Duodenal mucosa (tissue), 2 donors: ENCODE results near the gene VAMP8.
A peak's percentile ranks its signal among the peaks of the same experiment; 100 is the strongest.

Source experiments
- H3K27ac ChIP-seq: one replicate; pipeline ENCODE4 v1.7.0; 2013; ENCODE audit warnings: low read depth, low read length
- H3K27me3 ChIP-seq, 2 donors: one replicate each; pipeline ENCODE4 v1.7.0; 2013; ENCODE audit warnings: low read length in 2 of 2, control low read depth in 1 of 2; ENCODE audit not compliant: insufficient read depth in 2 of 2, control insufficient read depth in 1 of 2
- H3K36me3 ChIP-seq, 2 donors: one replicate each; pipeline ENCODE4 v1.7.0; 2013; ENCODE audit warnings: low read length in 2 of 2, control low read depth in 1 of 2; ENCODE audit not compliant: insufficient read depth in 2 of 2, control insufficient read depth in 1 of 2
- H3K4me1 ChIP-seq, 2 donors: one replicate each; pipeline ENCODE4 v1.7.0; 2013; ENCODE audit warnings: low read length in 2 of 2, control low read depth in 1 of 2; ENCODE audit not compliant: insufficient read depth in 2 of 2, control insufficient read depth in 1 of 2
- H3K4me3 ChIP-seq, 2 donors: one replicate each; pipeline ENCODE4 v1.7.0; 2013; ENCODE audit warnings: low read length in 2 of 2, low read depth in 1 of 2
- H3K9ac ChIP-seq, 2 donors: one replicate each; pipeline ENCODE4 v1.7.0; 2013; ENCODE audit warnings: low read length in 2 of 2, low read depth in 1 of 2
- H3K9me3 ChIP-seq, 2 donors: one replicate each; pipeline ENCODE4 v1.7.0; 2013; ENCODE audit warnings: low read length in 2 of 2, control low read depth in 1 of 2; ENCODE audit not compliant: control insufficient read depth in 1 of 2

Gene VAMP8

GRCh38 chr2:85578243-85579180 lies 1.1 kb downstream of the VAMP8 start:
- peaks cover 6 to 16% of the 10 kb centered on the region in 2 donors for H3K36me3 ChIP-seq
- no peaks in the 10 kb centered on the region for H3K9me3 ChIP-seq
- peaks cover 24 to 28% of the 10 kb centered on the region in 2 donors for H3K4me1 ChIP-seq
- H3K27me3 ChIP-seq: no peaks in the 10 kb centered on the region
- peak overlapping the region; percentile 89 to 92 for H3K9ac ChIP-seq
- H3K4me3 ChIP-seq: peak overlapping the region; percentile 92 to 94
- H3K27ac ChIP-seq: peak overlapping the region; percentile 45

DNA sequence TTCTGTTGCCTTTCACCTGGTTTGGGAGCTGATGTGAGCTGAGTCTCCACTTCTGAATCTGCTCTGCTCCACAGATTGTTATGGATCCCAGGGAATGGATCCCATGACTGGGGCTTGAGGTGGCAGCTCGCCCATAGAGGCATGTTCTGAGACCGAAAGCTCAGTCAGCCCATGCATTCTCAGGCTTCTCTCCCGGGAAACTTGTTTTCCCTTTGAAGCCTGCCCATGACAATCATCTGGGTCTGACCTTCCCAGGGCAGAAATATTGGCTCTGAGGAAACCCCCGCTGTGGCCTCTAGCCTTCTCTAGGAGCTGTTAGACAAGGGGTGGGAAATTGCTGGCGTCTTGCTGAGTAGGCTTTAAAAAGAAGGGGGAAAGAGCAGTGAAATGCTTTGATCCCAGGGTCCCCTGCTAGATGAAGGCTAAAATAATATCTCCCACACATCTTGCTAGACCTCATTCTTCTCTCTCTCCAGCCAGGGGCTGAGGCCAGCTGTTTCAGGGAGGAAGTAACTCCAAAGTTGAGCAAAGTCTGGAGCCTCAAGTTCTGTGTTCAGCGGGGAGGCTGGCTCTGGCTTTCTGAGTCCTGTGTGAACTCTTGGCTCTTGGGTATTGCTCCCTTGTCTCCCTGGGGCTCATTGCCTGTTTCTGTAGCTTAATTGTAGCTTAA lies 2.0 kb downstream of the VAMP8 start:
- Histone ChIP-seq H3K27me3 (no peaks in the 10 kb centered on the region), H3K4me1 (peaks cover 30 to 35% of the 10 kb centered on the region in 2 donors), H3K27ac (peak overlapping the region; percentile 45), H3K9me3 (no peaks in the 10 kb centered on the region), H3K9ac (peak overlapping the region; percentile 89 to 92), H3K4me3 (peak overlapping the region; percentile 92 to 94), H3K36me3 (peaks cover 6 to 16% of the 10 kb centered on the region in 2 donors)

- Histone ChIP-seq H3K27ac (no peak overlapping the region), H3K4me3 (no peak overlapping the region), H3K4me1 (peaks cover 37 to 43% of the 10 kb centered on the region in 2 donors), H3K9me3 (no peaks in the 10 kb centered on the region), H3K27me3 (no peaks in the 10 kb centered on the region), H3K9ac (no peak overlapping the region), H3K36me3 (peaks cover 6 to 16% of the 10 kb centered on the region in 2 donors)
Observed at GRCh38 chr2:85580206-85580605, 2.8 kb downstream of the VAMP8 start.

DNA sequence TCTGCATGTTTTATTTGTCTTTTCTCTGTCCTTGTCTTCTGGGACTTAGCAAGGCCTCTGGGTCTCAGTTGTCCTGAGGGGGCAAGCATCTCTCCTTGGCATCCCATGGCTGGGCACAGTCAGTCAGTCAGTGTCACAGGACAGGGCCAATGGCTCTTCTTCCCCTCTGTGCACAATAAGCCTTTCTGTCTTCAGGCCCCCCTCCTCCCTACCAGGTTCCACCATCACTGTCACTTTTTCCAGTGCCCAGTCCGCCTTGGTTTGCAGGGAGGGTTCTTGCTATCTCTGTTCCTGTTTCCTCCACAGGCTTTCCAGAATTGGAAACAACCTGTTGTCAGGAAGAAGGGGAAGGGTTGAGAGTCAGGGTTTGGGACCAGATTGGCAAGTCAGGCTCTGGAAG lies 5.1 kb downstream of the VAMP8 start:
- no peaks in the 10 kb centered on the region for H3K9me3 ChIP-seq
- peaks cover 6 to 16% of the 10 kb centered on the region in 2 donors for H3K36me3 ChIP-seq
- no peaks in the 10 kb centered on the region for H3K27me3 ChIP-seq
- H3K4me1 ChIP-seq: peaks cover 40 to 48% of the 10 kb centered on the region in 2 donors
- no peak overlapping the region for H3K27ac ChIP-seq
- no peak overlapping the region for H3K4me3 ChIP-seq
- no peak overlapping the region for H3K9ac ChIP-seq

DNA sequence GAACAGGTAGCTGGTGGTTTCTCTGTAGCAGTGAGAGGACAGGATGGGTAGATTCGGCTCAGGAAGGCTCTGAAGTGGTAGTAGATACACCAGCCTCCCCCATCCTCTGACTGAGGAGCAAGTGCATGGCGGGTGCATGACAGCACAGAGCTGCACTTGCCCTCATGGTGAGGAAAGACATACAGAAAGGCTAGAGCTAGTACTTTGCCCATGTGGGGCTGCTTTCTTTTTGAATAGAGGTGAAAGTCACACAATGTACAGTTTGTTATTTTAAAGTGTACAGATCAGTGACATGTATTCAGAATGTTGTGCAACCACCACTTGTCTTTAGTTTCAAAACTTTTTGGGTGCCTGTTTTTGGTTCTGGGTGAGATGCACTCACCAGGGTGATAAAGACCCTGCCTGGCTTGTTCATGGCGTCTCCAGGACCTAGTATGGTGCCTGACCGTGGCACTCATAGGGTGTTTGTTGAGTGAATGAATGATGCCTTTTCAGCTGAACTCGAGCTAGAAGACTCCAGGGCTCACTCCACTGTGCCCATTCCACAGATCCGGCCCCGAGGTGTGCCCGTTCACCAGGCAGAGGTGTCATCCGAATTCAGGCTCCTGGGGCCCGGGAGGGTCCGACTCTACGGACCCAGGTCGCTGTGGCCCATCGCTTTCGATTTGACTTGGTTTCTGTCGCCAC lies 6.4 kb downstream of the VAMP8 start:
- Histone ChIP-seq H3K9me3 (no peaks in the 10 kb centered on the region), H3K36me3 (peaks cover 6 to 16% of the 10 kb centered on the region in 2 donors), H3K27me3 (no peaks in the 10 kb centered on the region), H3K4me3 (peak overlapping the region; percentile 77 to 79), H3K4me1 (peaks cover 38 to 50% of the 10 kb centered on the region in 2 donors), H3K9ac (peak overlapping the region; percentile 63 to 88), H3K27ac (peak overlapping the region; percentile 87)

DNA sequence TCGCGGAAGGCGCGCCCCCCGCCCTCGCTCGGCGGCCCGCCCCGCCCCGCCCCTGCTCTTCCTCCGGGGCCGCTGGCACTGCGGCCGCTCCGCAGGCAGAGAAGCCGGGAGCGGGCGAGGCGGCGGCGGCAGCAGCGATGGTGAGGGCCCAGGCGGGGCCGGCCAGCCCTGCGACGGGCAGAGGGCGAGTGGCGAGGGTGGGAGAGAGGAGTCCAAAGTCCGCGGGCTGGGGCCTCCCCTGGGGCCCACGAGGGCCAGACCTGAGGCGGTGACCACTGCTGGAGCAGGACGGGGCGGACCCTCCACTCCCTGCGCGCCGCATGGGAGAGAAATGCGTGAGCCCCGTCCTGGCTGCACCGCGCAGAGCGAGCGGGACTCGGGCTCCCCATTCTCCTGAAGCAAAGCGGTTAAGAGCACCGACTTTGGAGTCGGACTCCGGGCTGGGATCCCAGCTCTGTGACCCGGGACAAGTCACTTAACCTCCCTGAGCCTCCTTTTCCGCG lies 7.0 kb downstream of the VAMP8 start, which contains the start of gene VAMP5:
TSS of gene VAMP5 (plus strand) at position 78 of the 503 bp plus-strand sequence. CDS start at position 138, 60 bp downstream.
- H3K9ac ChIP-seq: peak within 1 kb of the TSS; percentile 63 to 88
- peak within 1 kb of the TSS; percentile 87 for H3K27ac ChIP-seq
- peaks cover 32 to 44% of the 10 kb centered on the region in 2 donors for H3K4me1 ChIP-seq
- H3K9me3 ChIP-seq: no peaks in the 10 kb centered on the region
- H3K36me3 ChIP-seq: peaks cover 6 to 16% of the 10 kb centered on the region in 2 donors
- H3K4me3 ChIP-seq: peak within 1 kb of the TSS; percentile 77 to 79
- H3K27me3 ChIP-seq: no peaks in the 10 kb centered on the region

DNA sequence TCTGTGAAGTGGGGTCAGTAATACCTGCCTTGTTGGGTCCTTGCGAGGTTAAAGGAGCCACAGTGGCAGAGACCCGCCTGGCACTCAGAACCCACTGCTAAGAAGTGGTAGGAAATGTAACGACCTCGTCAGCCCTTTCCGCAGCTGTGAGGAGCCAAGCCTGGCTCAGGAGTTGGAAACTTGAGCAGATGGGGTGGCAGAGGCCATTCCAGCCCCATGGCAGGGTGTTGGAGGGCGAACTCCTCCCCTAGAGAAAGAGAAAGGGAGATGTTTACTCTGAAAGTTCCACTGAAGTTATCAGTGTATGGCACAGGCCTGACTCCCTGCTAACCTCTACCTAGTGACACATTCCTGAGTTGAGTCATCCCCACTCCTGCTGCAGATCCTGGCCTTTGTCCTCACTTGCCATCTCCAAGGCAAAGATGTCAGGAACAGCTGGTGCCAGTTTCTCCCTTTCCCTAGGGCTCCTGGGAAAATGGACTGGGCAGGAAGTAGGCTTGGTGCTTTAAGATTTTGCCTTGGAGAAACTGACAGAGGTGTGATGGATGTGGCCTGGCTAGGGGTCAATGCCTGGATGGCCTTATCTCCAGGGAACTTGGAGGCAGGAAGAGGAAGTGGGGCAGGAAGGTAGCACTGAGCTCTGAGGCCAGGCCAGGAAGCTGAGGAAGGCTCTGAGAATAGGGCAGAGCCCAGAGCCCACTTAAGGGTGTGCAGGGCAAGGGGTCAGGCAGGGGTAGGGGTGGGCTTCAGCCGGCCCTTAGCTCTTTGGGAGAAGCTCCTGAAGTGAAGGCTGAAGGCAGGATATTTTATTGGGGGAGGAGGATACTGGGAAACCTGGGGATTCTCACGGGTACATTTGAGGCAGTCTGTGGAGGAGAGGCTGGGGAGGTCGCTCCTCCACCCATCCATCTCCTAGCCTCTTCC lies 7.7 kb downstream of the VAMP8 start:
- Histone ChIP-seq H3K4me3 (peak overlapping the region; percentile 77 to 79), H3K36me3 (peaks cover 6 to 16% of the 10 kb centered on the region in 2 donors), H3K27ac (peak overlapping the region; percentile 87), H3K9me3 (no peaks in the 10 kb centered on the region), H3K4me1 (peaks cover 28 to 44% of the 10 kb centered on the region in 2 donors), H3K27me3 (no peaks in the 10 kb centered on the region), H3K9ac (peak overlapping the region; percentile 63 to 87)

- peaks cover 32 to 48% of the 10 kb centered on the region in 2 donors for H3K4me1 ChIP-seq
- no peaks in the 10 kb centered on the region for H3K9me3 ChIP-seq
- H3K4me3 ChIP-seq: peak overlapping the region; percentile 77 to 79
- no peak overlapping the region for H3K27ac ChIP-seq
- no peaks in the 10 kb centered on the region for H3K27me3 ChIP-seq
- peak overlapping the region; percentile 63 to 87 for H3K9ac ChIP-seq
- peaks cover 6 to 16% of the 10 kb centered on the region in 2 donors for H3K36me3 ChIP-seq
Observed at GRCh38 chr2:85585781-85586105, 8.4 kb downstream of the VAMP8 start.

GRCh38 chr2:85588236-85588635 lies 10.8 kb downstream of the VAMP8 start:
- Histone ChIP-seq H3K9me3 (no peaks in the 10 kb centered on the region), H3K4me3 (no peak overlapping the region), H3K4me1 (peaks cover 41 to 57% of the 10 kb centered on the region in 2 donors), H3K27ac (no peak overlapping the region), H3K36me3 (no peaks in the 10 kb centered on the region), H3K9ac (no peak overlapping the region), H3K27me3 (no peaks in the 10 kb centered on the region)
